A673 (cell line): ENCODE measurements around the gene CST11.

ENCODE experiments used
- CTCF ChIP-seq: fragments of 300-800, 200-600 bp; sonication (generic); conservative IDR thresholded peaks from 2 replicates; pipeline ENCODE4 v1.5.1; 2017; ENCODE audit warnings: low read depth, mild to moderate bottlenecking, antibody characterized with exemption, low read length, moderate library complexity, mixed read lengths
- EZH2 ChIP-seq: fragments of 200-600 bp; sonication (generic); IDR thresholded peaks from 2 replicates; pipeline ENCODE4 v1.6.1; 2017; ENCODE audit warnings: borderline replicate concordance, low read depth, mild to moderate bottlenecking, mixed read lengths, antibody characterized with exemption, low read length; ENCODE audit not compliant: poor library complexity, severe bottlenecking

GRCh38 chr20:23492292-23492691, 39.6 kb upstream of the CST11 start:
- TF ChIP-seq CTCF = no peak
- TF ChIP-seq EZH2 = no peak
